Astrocyte (in vitro differentiated cells and primary cell): ENCODE data around the gene MORC2. TPM values are rescaled to one million over a fixed set of nuclear protein-coding genes. Genes with fewer than 3 reads are reported as not detected.
A peak's percentile ranks its signal among the peaks of the same experiment; 100 is the strongest.

Source experiments
- DNase-seq: peaks from one replicate; pipeline ENCODE4 v3.0.0-alpha.2; 2010; ENCODE audit warnings: low read depth
- FAIRE-seq: peaks from 2 replicates; lab custom pipeline; 2011; peaks lifted over from hg19 to GRCh38; lab: Jason Lieb, UNC
- H2AFZ ChIP-seq: 2 replicates; pipeline ENCODE4 v1.6.0; 2012; ENCODE audit warnings: low read depth, low read length, inconsistent platforms
- H3K27ac ChIP-seq: 2 replicates; pipeline ENCODE4 v1.5.1; 2011; ENCODE audit warnings: low read depth, low read length, inconsistent platforms
- H3K27me3 ChIP-seq: 2 replicates; pipeline ENCODE4 v1.6.0; 2011; ENCODE audit warnings: low read length, inconsistent platforms; ENCODE audit not compliant: insufficient read depth
- H3K36me3 ChIP-seq: 2 replicates; pipeline ENCODE4 v1.5.1; 2011; ENCODE audit warnings: low read length, inconsistent platforms; ENCODE audit not compliant: insufficient read depth
- H3K4me1 ChIP-seq: 2 replicates; pipeline ENCODE4 v1.5.1; 2011; ENCODE audit warnings: low read length, inconsistent platforms; ENCODE audit not compliant: insufficient read depth
- H3K4me2 ChIP-seq: 2 replicates; pipeline ENCODE4 v1.6.0; 2012; ENCODE audit warnings: low read length, inconsistent platforms
- H3K4me3 ChIP-seq: 2 replicates; pipeline ENCODE4 v1.5.1; 2011; ENCODE audit warnings: low read depth, mild to moderate bottlenecking, low read length, inconsistent platforms; ENCODE audit not compliant: insufficient read depth
- H3K79me2 ChIP-seq: 2 replicates; pipeline ENCODE4 v1.6.0; 2012; ENCODE audit warnings: mild to moderate bottlenecking, low read length, inconsistent platforms; ENCODE audit not compliant: insufficient read depth
- H3K9ac ChIP-seq: 2 replicates; pipeline ENCODE4 v1.6.0; 2012; ENCODE audit warnings: mild to moderate bottlenecking, low read length, inconsistent platforms
- H3K9me3 ChIP-seq: 2 replicates; pipeline ENCODE4 v1.5.1; 2012; ENCODE audit warnings: low read depth, mild to moderate bottlenecking, low read length, inconsistent platforms; ENCODE audit not compliant: insufficient read depth
- H4K20me1 ChIP-seq: 2 replicates; pipeline ENCODE4 v1.6.0; 2012; ENCODE audit warnings: low read length, inconsistent platforms; ENCODE audit not compliant: insufficient read depth
- H3K27ac Mint-ChIP-seq: one replicate; pipeline ENCODE4 v1.8.0; 2021; ENCODE audit warnings: mild to moderate bottlenecking, mixed read lengths; ENCODE audit not compliant: unreplicated experiment
- H3K27me3 Mint-ChIP-seq: one replicate; pipeline ENCODE4 v1.8.0; 2021; ENCODE audit warnings: low read depth, mixed read lengths; ENCODE audit not compliant: unreplicated experiment
- H3K36me3 Mint-ChIP-seq: one replicate; pipeline ENCODE4 v1.8.0; 2021; ENCODE audit warnings: low read depth, mixed read lengths; ENCODE audit not compliant: unreplicated experiment
- H3K4me1 Mint-ChIP-seq: one replicate; pipeline ENCODE4 v1.8.0; 2021; ENCODE audit warnings: low read depth, mixed read lengths; ENCODE audit not compliant: unreplicated experiment
- H3K4me3 Mint-ChIP-seq: one replicate; pipeline ENCODE4 v1.8.0; 2021; ENCODE audit warnings: mild to moderate bottlenecking, moderate library complexity, mixed read lengths; ENCODE audit not compliant: unreplicated experiment
- H3K9me3 Mint-ChIP-seq: one replicate; pipeline ENCODE4 v1.8.0; 2021; ENCODE audit warnings: mild to moderate bottlenecking, mixed read lengths; ENCODE audit not compliant: unreplicated experiment
- EZH2 ChIP-seq: IDR thresholded peaks from 2 replicates; pipeline ENCODE4 v1.6.1; 2012; ENCODE audit warnings: mild to moderate bottlenecking, low read length, inconsistent platforms; ENCODE audit not compliant: insufficient read depth
- total RNA-seq: library from RNA; stranded (reverse); gene quantifications from 2 replicates; pipeline ENCODE4 v1.2.1, GENCODE V29; 2021
- TF ChIP-seq, protein P1 (sequence below): IDR thresholded peaks from 2 replicates; pipeline ENCODE4 v1.5.1; 2011; ENCODE audit warnings: low read depth, mild to moderate bottlenecking, inconsistent platforms, low read length, moderate library complexity; ENCODE audit not compliant: insufficient read depth

Gene MORC2
- total RNA-seq, 1 donor from 2014 or later = 45.9 TPM

GRCh38 chr22:30982512-30982911 lies 13.9 kb upstream of the MORC2 start:
- Histone ChIP-seq H3K27me3 (no peaks in the 10 kb centered on the region), H3K4me3 (no peak overlapping the region), H3K79me2 (peaks cover 3% of the 10 kb centered on the region), H3K4me1 (no peaks in the 10 kb centered on the region), H4K20me1 (peaks cover 27% of the 10 kb centered on the region), H3K4me2 (no peak overlapping the region), H2AFZ (no peak overlapping the region), H3K9ac (no peak overlapping the region), H3K27ac (no peak overlapping the region), H3K36me3 (peaks cover 6% of the 10 kb centered on the region), H3K9me3 (no peaks in the 10 kb centered on the region)
- Mint-ChIP-seq H3K4me1 (peaks cover 7% of the 10 kb centered on the region), H3K27ac (no peak overlapping the region), H3K4me3 (no peak overlapping the region), H3K27me3 (no peaks in the 10 kb centered on the region), H3K9me3 (peaks cover 4% of the 10 kb centered on the region), H3K36me3 (peaks cover 10% of the 10 kb centered on the region)
- no peak for FAIRE-seq
- no peak for TF ChIP-seq EZH2
- TF ChIP-seq, protein P1, sequence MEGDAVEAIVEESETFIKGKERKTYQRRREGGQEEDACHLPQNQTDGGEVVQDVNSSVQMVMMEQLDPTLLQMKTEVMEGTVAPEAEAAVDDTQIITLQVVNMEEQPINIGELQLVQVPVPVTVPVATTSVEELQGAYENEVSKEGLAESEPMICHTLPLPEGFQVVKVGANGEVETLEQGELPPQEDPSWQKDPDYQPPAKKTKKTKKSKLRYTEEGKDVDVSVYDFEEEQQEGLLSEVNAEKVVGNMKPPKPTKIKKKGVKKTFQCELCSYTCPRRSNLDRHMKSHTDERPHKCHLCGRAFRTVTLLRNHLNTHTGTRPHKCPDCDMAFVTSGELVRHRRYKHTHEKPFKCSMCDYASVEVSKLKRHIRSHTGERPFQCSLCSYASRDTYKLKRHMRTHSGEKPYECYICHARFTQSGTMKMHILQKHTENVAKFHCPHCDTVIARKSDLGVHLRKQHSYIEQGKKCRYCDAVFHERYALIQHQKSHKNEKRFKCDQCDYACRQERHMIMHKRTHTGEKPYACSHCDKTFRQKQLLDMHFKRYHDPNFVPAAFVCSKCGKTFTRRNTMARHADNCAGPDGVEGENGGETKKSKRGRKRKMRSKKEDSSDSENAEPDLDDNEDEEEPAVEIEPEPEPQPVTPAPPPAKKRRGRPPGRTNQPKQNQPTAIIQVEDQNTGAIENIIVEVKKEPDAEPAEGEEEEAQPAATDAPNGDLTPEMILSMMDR = no peak
- no peak for DNase-seq

- H3K9ac ChIP-seq = no peak overlapping the region
- H3K4me2 ChIP-seq = no peak overlapping the region
- no peaks in the 10 kb centered on the region for H3K4me1 ChIP-seq
- H3K4me3 ChIP-seq = no peak overlapping the region
- H3K9me3 ChIP-seq = no peaks in the 10 kb centered on the region
- H3K36me3 ChIP-seq = peaks cover 16% of the 10 kb centered on the region
- H3K9me3 Mint-ChIP-seq = peaks cover 19% of the 10 kb centered on the region
- no peaks in the 10 kb centered on the region for H3K27me3 Mint-ChIP-seq
- FAIRE-seq (no peak), DNase-seq (no peak)
- no peaks in the 10 kb centered on the region for H3K27me3 ChIP-seq
- H3K27ac ChIP-seq = no peak overlapping the region
- H3K79me2 ChIP-seq = peaks cover 18% of the 10 kb centered on the region
- peaks cover 7% of the 10 kb centered on the region for H3K4me1 Mint-ChIP-seq
- no peak overlapping the region for H2AFZ ChIP-seq
- H4K20me1 ChIP-seq = peaks cover 49% of the 10 kb centered on the region
- no peak overlapping the region for H3K4me3 Mint-ChIP-seq
- peaks cover 34% of the 10 kb centered on the region for H3K36me3 Mint-ChIP-seq
- no peak overlapping the region for H3K27ac Mint-ChIP-seq
- TF ChIP-seq EZH2 = no peak
- TF ChIP-seq, protein P1 = no peak
Observed at GRCh38 chr22:30979932-30980331, 11.4 kb upstream of the MORC2 start.

- DNase-seq (peak; percentile 53), FAIRE-seq (no peak)
- H3K4me1 ChIP-seq = no peaks in the 10 kb centered on the region
- no peak overlapping the region for H3K4me2 ChIP-seq
- Mint-ChIP-seq H3K27ac (no peak overlapping the region), H3K36me3 (peaks cover 46% of the 10 kb centered on the region), H3K9me3 (peaks cover 19% of the 10 kb centered on the region), H3K4me1 (peaks cover 7% of the 10 kb centered on the region), H3K27me3 (no peaks in the 10 kb centered on the region), H3K4me3 (no peak overlapping the region)
- H3K4me3 ChIP-seq = no peak overlapping the region
- no peak overlapping the region for H3K27ac ChIP-seq
- no peaks in the 10 kb centered on the region for H3K9me3 ChIP-seq
- H3K36me3 ChIP-seq = peaks cover 31% of the 10 kb centered on the region
- no peaks in the 10 kb centered on the region for H3K27me3 ChIP-seq
- no peak overlapping the region for H2AFZ ChIP-seq
- H3K79me2 ChIP-seq = peaks cover 33% of the 10 kb centered on the region
- no peak for TF ChIP-seq EZH2
- TF ChIP-seq, protein P1 = no peak
- H3K9ac ChIP-seq = no peak overlapping the region
- H4K20me1 ChIP-seq = peaks cover 63% of the 10 kb centered on the region
Observed at GRCh38 chr22:30978304-30978962, 9.9 kb upstream of the MORC2 start.
